HG03135 (cell line): ENCODE data around the gene ULK3.

ENCODE experiments used
- ATAC-seq: cut with Tn5 transposase; IDR thresholded peaks from one replicate; pipeline ENCODE4 v1.9.1; 2021; ENCODE audit warnings: mild to moderate bottlenecking, moderate library complexity; ENCODE audit not compliant: unreplicated experiment

ULK3 gene

GRCh38 chr15:74824976-74825375, 18.0 kb downstream of the ULK3 start:
- ATAC-seq, result no peak

GRCh38 chr15:74823324-74823723, 19.6 kb downstream of the ULK3 start:
- ATAC-seq, result no peak

GRCh38 chr15:74822233-74822632, 20.7 kb downstream of the ULK3 start:
- no peak for ATAC-seq

GRCh38 chr15:74821790-74822158, 21.2 kb downstream of the ULK3 start:
- no peak for ATAC-seq

GRCh38 chr15:74821091-74821789, 21.7 kb downstream of the ULK3 start:
- ATAC-seq, result peak; percentile 80

GRCh38 chr15:74820056-74820455, 22.9 kb downstream of the ULK3 start:
- ATAC-seq, result no peak

GRCh38 chr15:74817370-74817737, 25.6 kb downstream of the ULK3 start:
- no peak for ATAC-seq

GRCh38 chr15:74816624-74817369, 26.2 kb downstream of the ULK3 start:
- no peak for ATAC-seq

- no peak for ATAC-seq
Observed at GRCh38 chr15:74815961-74816360, 27.0 kb downstream of the ULK3 start.

- ATAC-seq, result no peak
Observed at GRCh38 chr15:74815121-74815934, 27.6 kb downstream of the ULK3 start.

- ATAC-seq, result no peak
Observed at GRCh38 chr15:74812533-74812932, 30.4 kb downstream of the ULK3 start, which contains the start of gene LMAN1L. Gene LMAN1L (plus strand): TSS chr15:74812835. CDS start chr15:74812855, 20 bp downstream.

- no peak for ATAC-seq
Observed at GRCh38 chr15:74809956-74810355, 33.0 kb downstream of the ULK3 start.

- no peak for ATAC-seq
Observed at GRCh38 chr15:74809242-74809641, 33.7 kb downstream of the ULK3 start.

- ATAC-seq, result no peak
Observed at GRCh38 chr15:74808840-74809229, 34.1 kb downstream of the ULK3 start.

GRCh38 chr15:74808078-74808839, 34.7 kb downstream of the ULK3 start:
- ATAC-seq, result no peak

GRCh38 chr15:74807282-74807681, 35.7 kb downstream of the ULK3 start:
- ATAC-seq, result no peak

- ATAC-seq, result no peak
Observed at GRCh38 chr15:74804935-74805334, 38.0 kb downstream of the ULK3 start.

GRCh38 chr15:74802862-74803447, 40.0 kb downstream of the ULK3 start:
- ATAC-seq, result no peak

- ATAC-seq, result no peak
Observed at GRCh38 chr15:74802290-74802689, 40.7 kb downstream of the ULK3 start.

- no peak for ATAC-seq
Observed at GRCh38 chr15:74801311-74801997, 41.5 kb downstream of the ULK3 start.
